SK-N-SH treated with all-trans-retinoic acid at 6 μM for 48 hours (cell line): ENCODE results near the gene SORCS2.

Experiments
- ATAC-seq: fragments of 200-7000 bp; cut with Tn5 transposase; 3 replicates; pipeline ENCODE4 v1.9.1; 2020; ENCODE audit warnings: mild to moderate bottlenecking, moderate library complexity
- BACH2 ChIP-seq: fragments of 250-450 bp; sonication (Bioruptor Pico); IDR thresholded peaks from 2 replicates; pipeline ENCODE4 v1.9.0; 2021; ENCODE audit warnings: mild to moderate bottlenecking, borderline replicate concordance
- CSDC2 ChIP-seq: fragments of 250-450 bp; sonication (Bioruptor Pico); IDR thresholded peaks from 2 replicates; pipeline ENCODE4 v1.5.0; 2020; ENCODE audit warnings: mild to moderate bottlenecking, moderate library complexity
- ESRRG ChIP-seq: fragments of 250-450 bp; sonication (Bioruptor Pico); IDR thresholded peaks from 2 replicates; pipeline ENCODE4 v1.6.1; 2021; ENCODE audit warnings: mild to moderate bottlenecking
- GLIS3 ChIP-seq: fragments of 250-450 bp; sonication (Bioruptor Pico); IDR thresholded peaks from 2 replicates; pipeline ENCODE4 v1.5.0; 2020; ENCODE audit warnings: mild to moderate bottlenecking, moderate library complexity
- ISL1 ChIP-seq: fragments of 250-450 bp; sonication (Bioruptor Pico); IDR thresholded peaks from 2 replicates; pipeline ENCODE4 v2.1.2; 2022; ENCODE audit warnings: mild to moderate bottlenecking, moderate library complexity
- OSR1 ChIP-seq: fragments of 250-450 bp; sonication (Bioruptor Pico); IDR thresholded peaks from 2 replicates; pipeline ENCODE4 v1.8.0; 2022; ENCODE audit warnings: moderate library complexity, mild to moderate bottlenecking, inconsistent platforms
- PPARA ChIP-seq: fragments of 250-450 bp; sonication (Bioruptor Pico); IDR thresholded peaks from 2 replicates; pipeline ENCODE4 v1.5.0; 2020; ENCODE audit warnings: mild to moderate bottlenecking, borderline replicate concordance
- RARB ChIP-seq: fragments of 250-450 bp; sonication (Bioruptor Pico); IDR thresholded peaks from 2 replicates; pipeline ENCODE4 v1.8.0; 2021; ENCODE audit warnings: mild to moderate bottlenecking, moderate library complexity
- SNAI2 ChIP-seq: fragments of 250-450 bp; sonication (Bioruptor Pico); IDR thresholded peaks from 2 replicates; pipeline ENCODE4 v1.5.0; 2020; ENCODE audit warnings: mild to moderate bottlenecking, moderate library complexity
- ZC3H10 ChIP-seq: fragments of 250-450 bp; sonication (Bioruptor Pico); IDR thresholded peaks from 2 replicates; pipeline ENCODE4 v1.5.1; 2021; ENCODE audit warnings: mild to moderate bottlenecking, moderate library complexity
- ZFP3 ChIP-seq: fragments of 250-450 bp; sonication (Bioruptor Pico); IDR thresholded peaks from 2 replicates; pipeline ENCODE4 v1.5.0; 2020; ENCODE audit warnings: mild to moderate bottlenecking, moderate library complexity
- ZFP30 ChIP-seq: fragments of 450-650 bp; formaldehyde crosslinking; IDR thresholded peaks from 2 replicates; pipeline ENCODE4 v1.5.0; 2022; ENCODE audit warnings: mild to moderate bottlenecking, moderate library complexity
- ZNF565 ChIP-seq: fragments of 450-650 bp; formaldehyde crosslinking; conservative IDR thresholded peaks from 2 replicates; pipeline ENCODE4 v1.5.0; 2020; ENCODE audit warnings: low read depth, mild to moderate bottlenecking, moderate library complexity
- ZNF70 ChIP-seq: fragments of 450-650 bp; formaldehyde crosslinking; IDR thresholded peaks from 2 replicates; pipeline ENCODE4 v1.5.0; 2020; ENCODE audit warnings: mild to moderate bottlenecking, moderate library complexity
- ZNF8 ChIP-seq: fragments of 450-650 bp; formaldehyde crosslinking; IDR thresholded peaks from 2 replicates; pipeline ENCODE4 v1.5.0; 2020; ENCODE audit warnings: mild to moderate bottlenecking, moderate library complexity
- TF ChIP-seq, protein P1 (sequence below): fragments of 250-450 bp; sonication (Bioruptor Pico); IDR thresholded peaks from 2 replicates; pipeline ENCODE4 v1.5.1; 2021; ENCODE audit warnings: mild to moderate bottlenecking, moderate library complexity
- TF ChIP-seq, protein P2 (sequence below): fragments of 250-450 bp; sonication (Bioruptor Pico); IDR thresholded peaks from 2 replicates; pipeline ENCODE4 v1.5.1; 2020; ENCODE audit warnings: low read depth, mild to moderate bottlenecking, moderate library complexity
- TF ChIP-seq, protein P3 (sequence below): fragments of 250-450 bp; sonication (Bioruptor Pico); IDR thresholded peaks from 2 replicates; pipeline ENCODE4 v1.8.0; 2020; ENCODE audit warnings: mild to moderate bottlenecking, moderate library complexity, borderline replicate concordance
- TF ChIP-seq, protein P4 (sequence below): fragments of 250-450 bp; sonication (Bioruptor Pico); IDR thresholded peaks from 2 replicates; pipeline ENCODE4 v1.8.0; 2021; ENCODE audit warnings: low read depth, mild to moderate bottlenecking, moderate library complexity, borderline replicate concordance
- TF ChIP-seq, protein P5 (sequence below): fragments of 250-450 bp; sonication (Bioruptor Pico); IDR thresholded peaks from 2 replicates; pipeline ENCODE4 v1.5.0; 2020; ENCODE audit warnings: mild to moderate bottlenecking, moderate library complexity

The SORCS2 gene

DNA sequence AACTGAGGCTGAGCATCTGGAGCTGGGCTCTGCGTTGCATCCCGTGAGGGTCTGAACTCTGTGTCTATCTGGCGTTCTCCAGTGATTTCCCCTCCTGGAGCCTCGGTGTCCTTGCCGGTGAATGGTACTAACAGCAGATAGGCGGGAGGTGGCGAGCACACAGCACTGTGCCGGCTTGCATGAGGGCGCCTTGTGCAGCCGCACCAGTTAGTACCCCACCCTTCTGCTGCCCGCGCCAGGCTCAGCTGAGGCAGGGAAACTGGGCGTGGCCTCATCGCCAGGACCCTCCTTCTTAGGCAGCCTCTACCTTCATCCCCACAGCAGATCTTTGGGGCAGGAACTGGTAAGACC lies 42.7 kb downstream of the SORCS2 start:
- no peak for ATAC-seq
- no peak for TF ChIP-seq ZNF565 (CRISPR knock-in tag)
- TF ChIP-seq, protein P1, sequence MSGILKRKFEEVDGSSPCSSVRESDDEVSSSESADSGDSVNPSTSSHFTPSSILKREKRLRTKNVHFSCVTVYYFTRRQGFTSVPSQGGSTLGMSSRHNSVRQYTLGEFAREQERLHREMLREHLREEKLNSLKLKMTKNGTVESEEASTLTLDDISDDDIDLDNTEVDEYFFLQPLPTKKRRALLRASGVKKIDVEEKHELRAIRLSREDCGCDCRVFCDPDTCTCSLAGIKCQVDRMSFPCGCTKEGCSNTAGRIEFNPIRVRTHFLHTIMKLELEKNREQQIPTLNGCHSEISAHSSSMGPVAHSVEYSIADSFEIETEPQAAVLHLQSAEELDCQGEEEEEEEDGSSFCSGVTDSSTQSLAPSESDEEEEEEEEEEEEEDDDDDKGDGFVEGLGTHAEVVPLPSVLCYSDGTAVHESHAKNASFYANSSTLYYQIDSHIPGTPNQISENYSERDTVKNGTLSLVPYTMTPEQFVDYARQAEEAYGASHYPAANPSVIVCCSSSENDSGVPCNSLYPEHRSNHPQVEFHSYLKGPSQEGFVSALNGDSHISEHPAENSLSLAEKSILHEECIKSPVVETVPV (CRISPR knock-in tag), result no peak
- no peak for TF ChIP-seq PPARA
- TF ChIP-seq, protein P2, sequence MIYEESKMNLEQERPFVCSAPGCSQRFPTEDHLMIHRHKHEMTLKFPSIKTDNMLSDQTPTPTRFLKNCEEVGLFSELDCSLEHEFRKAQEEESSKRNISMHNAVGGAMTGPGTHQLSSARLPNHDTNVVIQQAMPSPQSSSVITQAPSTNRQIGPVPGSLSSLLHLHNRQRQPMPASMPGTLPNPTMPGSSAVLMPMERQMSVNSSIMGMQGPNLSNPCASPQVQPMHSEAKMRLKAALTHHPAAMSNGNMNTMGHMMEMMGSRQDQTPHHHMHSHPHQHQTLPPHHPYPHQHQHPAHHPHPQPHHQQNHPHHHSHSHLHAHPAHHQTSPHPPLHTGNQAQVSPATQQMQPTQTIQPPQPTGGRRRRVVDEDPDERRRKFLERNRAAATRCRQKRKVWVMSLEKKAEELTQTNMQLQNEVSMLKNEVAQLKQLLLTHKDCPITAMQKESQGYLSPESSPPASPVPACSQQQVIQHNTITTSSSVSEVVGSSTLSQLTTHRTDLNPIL (CRISPR knock-in tag), result no peak

DNA sequence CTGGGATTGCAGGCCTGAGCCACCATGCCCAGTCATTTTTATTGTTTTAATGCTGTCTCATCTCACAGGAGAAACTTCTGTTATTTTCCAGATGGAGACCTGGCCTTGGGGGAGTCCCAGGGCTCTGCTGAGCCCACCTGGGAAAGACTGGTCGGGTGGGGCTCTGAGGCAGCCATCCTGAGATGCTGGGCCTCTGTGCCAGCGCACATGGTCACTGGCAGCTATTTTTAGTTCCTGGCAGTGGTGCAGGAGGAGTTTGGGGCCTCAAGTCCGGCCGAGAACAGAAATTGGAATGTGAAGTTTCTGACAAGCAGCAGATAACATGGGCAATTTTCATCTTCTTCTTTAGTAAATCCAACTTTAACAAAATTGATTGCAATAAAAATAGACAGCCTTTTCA lies 44.5 kb downstream of the SORCS2 start:
- TF ChIP-seq, protein P3, sequence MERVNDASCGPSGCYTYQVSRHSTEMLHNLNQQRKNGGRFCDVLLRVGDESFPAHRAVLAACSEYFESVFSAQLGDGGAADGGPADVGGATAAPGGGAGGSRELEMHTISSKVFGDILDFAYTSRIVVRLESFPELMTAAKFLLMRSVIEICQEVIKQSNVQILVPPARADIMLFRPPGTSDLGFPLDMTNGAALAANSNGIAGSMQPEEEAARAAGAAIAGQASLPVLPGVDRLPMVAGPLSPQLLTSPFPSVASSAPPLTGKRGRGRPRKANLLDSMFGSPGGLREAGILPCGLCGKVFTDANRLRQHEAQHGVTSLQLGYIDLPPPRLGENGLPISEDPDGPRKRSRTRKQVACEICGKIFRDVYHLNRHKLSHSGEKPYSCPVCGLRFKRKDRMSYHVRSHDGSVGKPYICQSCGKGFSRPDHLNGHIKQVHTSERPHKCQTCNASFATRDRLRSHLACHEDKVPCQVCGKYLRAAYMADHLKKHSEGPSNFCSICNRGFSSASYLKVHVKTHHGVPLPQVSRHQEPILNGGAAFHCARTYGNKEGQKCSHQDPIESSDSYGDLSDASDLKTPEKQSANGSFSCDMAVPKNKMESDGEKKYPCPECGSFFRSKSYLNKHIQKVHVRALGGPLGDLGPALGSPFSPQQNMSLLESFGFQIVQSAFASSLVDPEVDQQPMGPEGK (CRISPR knock-in tag), result no peak
- no peak for TF ChIP-seq ZFP30
- TF ChIP-seq OSR1 (CRISPR knock-in tag), result no peak
- TF ChIP-seq, protein P2 (CRISPR knock-in tag), result no peak
- TF ChIP-seq ZNF8 (CRISPR knock-in tag), result no peak
- TF ChIP-seq ISL1, result no peak
- no peak for TF ChIP-seq BACH2 (CRISPR knock-in tag)
- TF ChIP-seq PPARA, result no peak
- no peak for TF ChIP-seq ZNF565 (CRISPR knock-in tag)
- no peak for TF ChIP-seq RARB (CRISPR knock-in tag)
- no peak for TF ChIP-seq ZC3H10 (CRISPR knock-in tag)
- TF ChIP-seq, protein P4, sequence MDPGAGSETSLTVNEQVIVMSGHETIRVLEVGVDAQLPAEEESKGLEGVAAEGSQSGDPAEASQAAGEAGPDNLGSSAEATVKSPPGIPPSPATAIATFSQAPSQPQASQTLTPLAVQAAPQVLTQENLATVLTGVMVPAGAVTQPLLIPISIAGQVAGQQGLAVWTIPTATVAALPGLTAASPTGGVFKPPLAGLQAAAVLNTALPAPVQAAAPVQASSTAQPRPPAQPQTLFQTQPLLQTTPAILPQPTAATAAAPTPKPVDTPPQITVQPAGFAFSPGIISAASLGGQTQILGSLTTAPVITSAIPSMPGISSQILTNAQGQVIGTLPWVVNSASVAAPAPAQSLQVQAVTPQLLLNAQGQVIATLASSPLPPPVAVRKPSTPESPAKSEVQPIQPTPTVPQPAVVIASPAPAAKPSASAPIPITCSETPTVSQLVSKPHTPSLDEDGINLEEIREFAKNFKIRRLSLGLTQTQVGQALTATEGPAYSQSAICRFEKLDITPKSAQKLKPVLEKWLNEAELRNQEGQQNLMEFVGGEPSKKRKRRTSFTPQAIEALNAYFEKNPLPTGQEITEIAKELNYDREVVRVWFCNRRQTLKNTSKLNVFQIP (CRISPR knock-in tag), result no peak
- TF ChIP-seq, protein P5, sequence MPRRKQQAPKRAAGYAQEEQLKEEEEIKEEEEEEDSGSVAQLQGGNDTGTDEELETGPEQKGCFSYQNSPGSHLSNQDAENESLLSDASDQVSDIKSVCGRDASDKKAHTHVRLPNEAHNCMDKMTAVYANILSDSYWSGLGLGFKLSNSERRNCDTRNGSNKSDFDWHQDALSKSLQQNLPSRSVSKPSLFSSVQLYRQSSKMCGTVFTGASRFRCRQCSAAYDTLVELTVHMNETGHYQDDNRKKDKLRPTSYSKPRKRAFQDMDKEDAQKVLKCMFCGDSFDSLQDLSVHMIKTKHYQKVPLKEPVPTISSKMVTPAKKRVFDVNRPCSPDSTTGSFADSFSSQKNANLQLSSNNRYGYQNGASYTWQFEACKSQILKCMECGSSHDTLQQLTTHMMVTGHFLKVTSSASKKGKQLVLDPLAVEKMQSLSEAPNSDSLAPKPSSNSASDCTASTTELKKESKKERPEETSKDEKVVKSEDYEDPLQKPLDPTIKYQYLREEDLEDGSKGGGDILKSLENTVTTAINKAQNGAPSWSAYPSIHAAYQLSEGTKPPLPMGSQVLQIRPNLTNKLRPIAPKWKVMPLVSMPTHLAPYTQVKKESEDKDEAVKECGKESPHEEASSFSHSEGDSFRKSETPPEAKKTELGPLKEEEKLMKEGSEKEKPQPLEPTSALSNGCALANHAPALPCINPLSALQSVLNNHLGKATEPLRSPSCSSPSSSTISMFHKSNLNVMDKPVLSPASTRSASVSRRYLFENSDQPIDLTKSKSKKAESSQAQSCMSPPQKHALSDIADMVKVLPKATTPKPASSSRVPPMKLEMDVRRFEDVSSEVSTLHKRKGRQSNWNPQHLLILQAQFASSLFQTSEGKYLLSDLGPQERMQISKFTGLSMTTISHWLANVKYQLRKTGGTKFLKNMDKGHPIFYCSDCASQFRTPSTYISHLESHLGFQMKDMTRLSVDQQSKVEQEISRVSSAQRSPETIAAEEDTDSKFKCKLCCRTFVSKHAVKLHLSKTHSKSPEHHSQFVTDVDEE (CRISPR knock-in tag), result no peak
- no peak for TF ChIP-seq ZFP3 (CRISPR knock-in tag)
- no peak for TF ChIP-seq CSDC2 (CRISPR knock-in tag)
- TF ChIP-seq ZNF70, result no peak
- TF ChIP-seq GLIS3 (CRISPR knock-in tag), result no peak
- TF ChIP-seq, protein P1 (CRISPR knock-in tag), result no peak
- TF ChIP-seq SNAI2 (CRISPR knock-in tag), result no peak
- TF ChIP-seq ESRRG (CRISPR knock-in tag), result no peak
- ATAC-seq, result no peak
